ENCODE results near the gene SET. TPM values are rescaled to one million over a fixed set of nuclear protein-coding genes. Genes with fewer than 3 reads are reported as not detected.

Gene SET
- total RNA-seq, 4 donors from 2014 or later = 135 to 220 (median 178) TPM

DNA sequence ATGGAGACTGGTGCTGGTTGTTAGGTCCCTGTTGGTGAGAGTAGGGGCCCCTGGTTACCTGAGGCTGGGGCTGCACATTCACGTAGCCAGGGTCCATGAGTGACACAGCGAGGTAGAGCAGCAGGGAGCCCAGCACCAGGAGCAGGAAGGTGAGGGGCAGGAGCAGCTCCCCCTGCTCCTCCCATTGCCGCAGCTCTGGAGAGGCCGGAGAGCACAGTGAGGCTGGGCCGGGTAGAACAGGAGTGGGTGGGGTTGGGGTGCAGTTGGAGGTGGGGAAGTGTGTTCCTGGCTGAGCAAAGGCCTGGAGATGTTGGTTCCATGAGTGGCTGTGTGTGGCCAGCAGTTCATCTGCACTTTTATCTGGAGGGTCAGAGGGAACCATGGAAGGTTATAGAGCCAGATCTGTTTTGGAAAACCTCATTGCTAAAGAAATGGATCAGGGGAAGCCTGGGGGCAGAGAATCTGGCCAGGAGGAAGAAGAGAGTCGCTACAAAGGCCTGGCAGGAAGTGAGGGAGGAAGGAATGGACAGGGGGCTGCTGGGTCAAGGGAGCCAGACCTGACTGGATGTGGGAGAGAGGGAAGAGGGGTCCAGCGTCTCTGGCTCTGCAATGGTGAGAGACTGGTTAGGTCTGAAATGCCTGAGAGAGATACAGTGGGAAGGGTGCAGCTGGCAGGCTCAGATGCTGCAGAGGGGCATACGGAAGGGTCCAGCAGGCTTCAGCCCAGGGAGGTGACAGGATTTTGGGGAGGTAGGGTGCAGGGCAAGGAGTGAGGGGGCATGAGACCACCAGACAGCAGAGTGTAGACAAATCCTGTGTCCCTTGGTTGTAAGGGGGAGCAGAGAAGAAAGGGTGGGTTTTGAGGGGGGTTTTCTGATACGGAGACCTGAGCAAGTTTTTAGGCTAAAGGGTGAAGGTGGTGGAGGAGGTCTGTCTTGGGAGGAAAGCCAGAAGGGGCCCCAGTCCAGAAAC, 33.6 kb downstream of the SET start:
- 45 to 52% methylated on average over 9 of the region's 9 CpGs for WGBS, 2 donors
- DNase-seq (ENCODE audit: low spot score in 2 of 2) = no peak
- TF ChIP-seq CTCF (IDR thresholded peaks at IDR 0.05) = no peak
- no peak for TF ChIP-seq POLR2A (IDR thresholded peaks at IDR 0.05)
- no peak overlapping the region for H3K4me3 ChIP-seq (ENCODE audit: low read depth, poor library complexity, severe bottlenecking)
- intact Hi-C loops (cut with DNase I; ENCODE audit: low total_unique reads) = no loop called here

DNA sequence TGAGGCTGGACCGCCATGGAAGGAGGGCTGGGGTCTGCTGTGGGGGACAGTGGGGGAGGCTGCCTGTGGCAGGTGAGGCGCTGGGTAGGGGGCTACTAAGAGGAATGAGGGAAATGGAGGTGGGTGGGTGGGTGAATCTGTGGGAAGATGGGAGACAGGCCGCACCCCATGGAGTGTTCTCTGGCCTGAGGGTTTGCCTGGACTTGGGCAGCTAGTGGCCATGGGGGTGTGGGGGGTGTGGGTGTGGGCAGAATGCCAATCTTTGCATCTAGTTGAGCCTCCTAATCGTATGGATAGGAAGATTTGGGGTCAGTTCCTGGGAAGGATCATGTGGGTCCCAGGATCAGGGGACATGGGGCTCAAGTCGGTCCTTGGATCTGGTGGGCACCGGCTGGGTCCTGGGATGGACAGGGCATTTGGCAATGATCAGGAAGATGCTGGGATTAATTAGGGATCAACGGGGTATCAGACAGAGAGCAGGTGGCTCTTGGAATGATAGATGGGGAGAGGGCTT, 34.4 kb downstream of the SET start:
- no peak for DNase-seq (ENCODE audit: low spot score in 2 of 2)
- TF ChIP-seq CTCF (IDR thresholded peaks at IDR 0.05) (no peak), POLR2A (IDR thresholded peaks at IDR 0.05) (no peak)
- intact Hi-C loops (cut with DNase I; ENCODE audit: low total_unique reads) = no loop called here
- peak overlapping the region; percentile 37 for H3K4me3 ChIP-seq (ENCODE audit: low read depth, poor library complexity, severe bottlenecking)
- WGBS, 2 donors = 34 to 35% methylated on average over 7 of the region's 7 CpGs

- H3K4me3 ChIP-seq (ENCODE audit: low read depth, poor library complexity, severe bottlenecking) = peak within 1 kb of the TSS; percentile 37
- intact Hi-C loops (cut with DNase I; ENCODE audit: low total_unique reads) = no loop called here
- WGBS, 2 donors = 2% methylated on average over 24 to 45 of the region's 68 CpGs
- peak; percentile 96 to 99 for DNase-seq (ENCODE audit: low spot score in 2 of 2)
- no peak for TF ChIP-seq CTCF (IDR thresholded peaks at IDR 0.05)
- no peak for TF ChIP-seq POLR2A (IDR thresholded peaks at IDR 0.05)
Measured at GRCh38 chr9:128723866-128724743, 35.1 kb downstream of the SET start, which contains the start of gene ZDHHC12. ZDHHC12 (minus strand) TSS chr9:128724127; CDS start chr9:128724093, 34 bp downstream.

DNA sequence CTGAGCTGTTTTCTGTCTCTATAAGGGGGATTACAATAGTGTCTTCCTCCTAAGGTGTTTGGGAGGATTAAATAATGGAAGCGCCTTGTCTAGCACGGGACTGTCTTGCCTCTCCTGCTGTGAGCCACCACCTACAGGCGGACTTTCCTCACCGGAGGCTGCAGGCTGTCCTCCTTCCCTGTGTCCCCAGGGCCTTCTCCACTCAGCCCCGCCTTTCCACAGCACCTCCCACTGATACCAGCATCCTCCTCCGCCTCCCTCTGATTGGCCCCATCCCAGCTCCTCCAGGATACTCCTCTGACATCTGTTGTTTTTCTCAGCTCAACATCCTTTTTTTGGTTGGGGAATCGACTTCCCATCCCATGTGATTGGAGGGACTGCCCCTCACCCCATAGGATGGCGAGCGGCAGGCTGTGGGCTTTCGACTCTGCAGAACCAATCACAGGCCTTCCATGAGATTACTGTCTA, 35.8 kb downstream of the SET start:
- WGBS, 2 donors = 13 to 15% methylated on average over 10 of the region's 10 CpGs
- peak; percentile 79 to 94 for DNase-seq (ENCODE audit: low spot score in 2 of 2)
- H3K4me3 ChIP-seq (ENCODE audit: low read depth, poor library complexity, severe bottlenecking) = peak overlapping the region; percentile 37
- TF ChIP-seq POLR2A (IDR thresholded peaks at IDR 0.05) = no peak
- TF ChIP-seq CTCF (IDR thresholded peaks at IDR 0.05) = no peak
- intact Hi-C loops (cut with DNase I; ENCODE audit: low total_unique reads) = no loop called here

DNA sequence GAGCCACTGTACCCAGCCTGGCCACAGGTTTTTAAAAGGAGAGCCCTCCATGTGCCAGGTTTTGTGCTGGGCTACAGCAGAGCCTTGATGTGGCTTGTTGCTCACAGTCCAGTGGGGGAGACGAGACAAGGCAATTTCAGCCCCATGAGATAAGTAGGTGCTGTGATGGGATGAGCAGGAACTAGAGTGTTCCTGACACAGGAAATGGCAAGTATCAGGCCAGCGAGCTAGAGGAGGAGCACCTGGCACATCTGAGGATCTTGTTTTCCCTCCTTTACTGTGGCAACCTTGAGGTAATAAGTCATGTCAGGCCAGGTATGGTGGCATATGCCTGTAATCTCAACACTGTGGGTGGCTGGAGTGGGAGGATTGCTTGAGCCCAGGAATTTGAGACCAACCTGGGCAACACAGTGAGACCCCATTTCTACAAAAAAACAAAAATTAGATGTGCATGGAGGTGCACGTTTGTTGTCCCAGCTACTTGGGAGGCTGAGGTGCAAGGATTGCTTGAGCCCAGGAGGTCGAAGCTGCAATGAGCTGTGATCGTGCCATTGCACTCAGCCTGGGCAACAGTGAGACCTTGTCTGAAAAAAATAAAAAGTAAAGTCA, 38.7 kb downstream of the SET start:
- intact Hi-C loops (cut with DNase I; ENCODE audit: low total_unique reads) = no loop called here
- no peak for DNase-seq (ENCODE audit: low spot score in 2 of 2)
- TF ChIP-seq CTCF (IDR thresholded peaks at IDR 0.05) (no peak), POLR2A (IDR thresholded peaks at IDR 0.05) (no peak)
- 75 to 79% methylated on average over 5 of the region's 5 CpGs for WGBS, 2 donors
- H3K4me3 ChIP-seq (ENCODE audit: low read depth, poor library complexity, severe bottlenecking) = no peak overlapping the region
